ENCODE results near the gene GNAI1.

Gene GNAI1

DNA sequence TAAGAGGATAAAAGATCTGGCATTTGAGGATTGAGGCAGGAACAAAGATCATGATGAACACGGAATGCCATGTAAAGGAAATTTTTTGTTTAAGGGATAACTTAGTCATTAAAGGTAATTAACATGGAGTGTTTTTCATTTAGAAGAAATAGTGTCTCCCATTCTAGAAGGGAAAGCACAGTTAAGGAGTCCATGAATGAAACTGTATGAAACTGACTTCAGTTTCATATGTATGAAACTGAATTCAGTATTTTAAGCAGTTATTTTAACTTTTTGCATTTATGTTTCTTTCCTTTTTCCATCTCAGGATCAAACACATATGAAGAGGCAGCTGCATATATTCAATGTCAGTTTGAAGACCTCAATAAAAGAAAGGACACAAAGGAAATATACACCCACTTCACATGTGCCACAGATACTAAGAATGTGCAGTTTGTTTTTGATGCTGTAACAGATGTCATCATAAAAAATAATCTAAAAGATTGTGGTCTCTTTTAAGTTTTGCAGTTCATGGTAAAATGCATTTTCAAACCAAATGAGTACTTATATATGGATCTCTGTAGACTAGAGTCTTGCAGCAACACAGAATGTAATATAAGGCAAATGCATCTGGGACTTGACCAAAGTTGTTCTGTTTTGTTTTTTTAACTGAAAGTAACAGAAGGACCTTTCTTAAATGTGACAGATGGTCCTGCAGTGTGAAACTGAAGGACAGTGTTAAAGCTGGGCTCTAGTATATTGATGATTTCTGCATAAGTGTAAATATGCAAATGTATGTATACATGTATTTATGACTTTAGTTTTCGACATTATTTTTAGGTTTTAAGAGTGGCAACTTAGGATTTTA lies 82.6 kb downstream of the GNAI1 start:
- no peak for DNase-seq

DNA sequence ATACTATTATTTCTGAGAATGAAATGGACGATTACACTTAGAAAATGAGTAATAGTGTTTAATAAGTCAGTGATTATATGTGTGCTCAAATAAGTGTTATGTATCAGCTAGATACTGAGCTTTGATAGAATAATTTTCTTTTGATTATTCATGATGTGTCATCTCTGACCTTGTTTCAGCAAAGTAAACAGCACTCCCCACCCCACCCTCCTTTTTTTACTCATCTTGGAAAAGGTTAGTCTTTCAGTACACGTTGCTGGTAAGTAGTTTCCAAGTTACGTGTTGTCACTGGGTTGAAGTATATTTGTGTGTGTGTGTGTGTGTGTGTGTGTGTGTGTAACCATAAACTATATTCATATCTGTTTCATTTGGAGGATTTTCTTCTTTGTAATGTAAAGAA lies 84.1 kb downstream of the GNAI1 start:
- DNase-seq: no peak

DNA sequence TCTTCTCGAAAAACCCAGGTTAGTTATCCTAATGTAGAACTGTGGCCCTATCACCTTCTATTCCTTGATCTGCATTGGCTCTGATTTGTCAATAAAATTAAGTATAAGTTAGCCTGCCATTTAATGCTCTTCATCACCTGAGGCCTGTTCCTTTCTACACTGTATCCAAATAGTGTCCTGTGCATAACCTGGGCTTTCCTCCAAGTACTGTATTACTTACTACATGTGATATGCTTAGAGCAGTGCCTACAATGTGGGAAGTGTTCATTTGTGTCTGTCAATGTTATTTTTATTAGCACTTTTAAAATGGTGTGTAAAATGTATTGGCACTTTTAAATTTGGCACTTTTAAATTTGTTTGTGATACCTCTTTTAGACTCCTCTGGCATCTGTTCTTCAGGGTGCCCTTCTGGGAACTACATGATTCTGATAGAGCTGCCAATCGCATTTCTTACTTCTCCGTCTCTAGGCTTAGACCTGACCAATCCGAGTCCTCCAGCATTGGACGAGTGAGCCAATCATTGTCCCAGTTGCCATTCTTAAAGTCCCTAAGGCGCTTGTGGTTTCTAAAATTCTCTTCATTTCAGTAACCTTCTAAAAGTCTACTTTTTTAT lies 85.5 kb downstream of the GNAI1 start:
- no peak for DNase-seq

DNA sequence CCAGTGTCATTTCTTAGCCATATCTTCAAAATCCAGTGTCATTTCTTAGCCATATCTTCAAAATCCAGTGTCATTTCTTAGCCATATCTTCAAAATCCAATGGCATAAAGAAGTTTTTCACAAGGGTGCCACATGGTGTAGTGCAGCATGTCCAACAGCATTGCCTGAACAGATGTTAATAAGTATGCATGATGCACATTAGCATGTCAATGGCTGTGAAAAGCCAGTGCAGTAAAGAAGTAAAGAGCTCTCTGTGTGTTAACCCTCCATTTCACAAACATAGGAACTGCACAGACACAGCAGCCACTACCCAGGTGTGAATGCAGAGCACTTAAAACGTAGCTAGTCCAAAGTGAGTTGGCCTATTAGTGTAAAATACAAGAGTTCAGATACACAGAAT lies 89.8 kb downstream of the GNAI1 start:
- no peak for DNase-seq

DNA sequence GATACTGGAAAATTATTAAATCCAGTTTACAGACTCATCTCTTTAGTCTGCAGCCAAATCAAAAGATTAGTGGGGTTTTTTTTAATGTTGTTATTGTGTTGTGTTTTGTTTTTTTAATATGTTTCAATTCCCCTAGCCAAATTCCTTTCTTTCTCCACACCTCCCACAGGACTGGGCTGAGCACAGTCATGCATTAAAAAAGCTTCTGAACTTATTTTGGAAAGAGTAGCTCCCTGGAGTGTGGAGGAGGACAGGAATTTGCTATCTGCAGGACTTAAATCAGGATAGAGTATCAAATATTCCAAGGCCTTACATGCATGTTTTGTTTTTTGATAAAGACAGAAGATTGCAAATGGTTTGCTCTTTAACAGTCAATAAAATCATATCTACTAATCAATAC lies 90.7 kb downstream of the GNAI1 start:
- DNase-seq: no peak

DNA sequence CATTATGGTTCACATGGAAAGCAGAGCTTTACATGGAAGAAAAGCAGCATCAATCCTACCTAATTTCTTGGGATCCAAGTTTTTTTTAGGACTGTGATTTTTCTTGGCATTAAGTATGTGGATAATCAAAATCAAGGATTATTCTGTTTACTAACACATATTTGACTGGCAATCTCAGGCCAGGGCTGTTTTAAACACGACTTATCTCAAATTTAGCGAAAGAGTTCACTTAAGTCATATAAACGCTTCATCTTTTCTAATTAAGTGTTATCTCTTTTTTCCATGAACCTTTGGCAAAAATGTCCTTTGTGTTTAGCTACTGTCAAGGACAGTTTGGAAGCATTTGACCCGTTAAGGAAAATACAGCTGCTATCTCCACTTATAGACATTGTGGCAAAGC lies 92.0 kb downstream of the GNAI1 start:
- no peak for DNase-seq

DNA sequence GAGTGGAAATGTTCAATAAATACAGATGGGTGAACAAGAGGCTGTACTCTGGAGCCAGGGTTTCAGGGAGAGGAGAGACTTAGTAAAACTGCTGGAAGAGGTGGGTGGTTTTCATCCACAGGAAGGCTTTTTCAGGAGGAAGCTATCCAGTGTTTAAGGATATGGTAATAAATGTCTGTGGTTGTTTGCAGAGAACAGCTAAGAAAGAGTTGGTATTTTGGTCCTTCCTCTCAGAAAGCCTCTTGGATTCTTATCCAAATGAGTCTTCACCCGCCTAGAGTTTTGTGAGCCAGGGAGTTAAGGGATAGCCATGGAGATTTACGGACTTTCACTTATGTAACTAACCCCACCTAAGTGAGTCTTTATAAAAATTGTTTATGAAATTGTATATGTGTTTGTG lies 95.7 kb downstream of the GNAI1 start:
- no peak for DNase-seq

DNA sequence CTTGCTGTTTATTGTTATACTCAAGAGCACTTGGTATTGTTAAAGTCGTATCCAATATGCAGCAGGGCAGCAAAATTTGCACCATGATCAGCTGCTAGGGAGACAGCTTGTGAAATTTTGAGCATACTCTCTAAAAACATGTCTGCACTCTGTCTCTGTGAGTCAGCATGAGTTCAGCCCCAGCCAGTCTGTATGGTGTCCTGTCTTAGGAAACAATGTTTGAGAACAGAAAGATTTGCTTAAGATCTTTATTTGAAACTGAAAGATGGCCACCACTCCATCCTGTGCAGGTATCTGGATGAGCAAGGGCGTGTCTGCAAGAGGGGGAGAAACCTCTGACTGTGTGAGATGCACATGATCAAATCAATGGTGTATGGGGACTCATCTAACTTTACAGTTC lies 97.1 kb downstream of the GNAI1 start:
- DNase-seq: no peak

DNA sequence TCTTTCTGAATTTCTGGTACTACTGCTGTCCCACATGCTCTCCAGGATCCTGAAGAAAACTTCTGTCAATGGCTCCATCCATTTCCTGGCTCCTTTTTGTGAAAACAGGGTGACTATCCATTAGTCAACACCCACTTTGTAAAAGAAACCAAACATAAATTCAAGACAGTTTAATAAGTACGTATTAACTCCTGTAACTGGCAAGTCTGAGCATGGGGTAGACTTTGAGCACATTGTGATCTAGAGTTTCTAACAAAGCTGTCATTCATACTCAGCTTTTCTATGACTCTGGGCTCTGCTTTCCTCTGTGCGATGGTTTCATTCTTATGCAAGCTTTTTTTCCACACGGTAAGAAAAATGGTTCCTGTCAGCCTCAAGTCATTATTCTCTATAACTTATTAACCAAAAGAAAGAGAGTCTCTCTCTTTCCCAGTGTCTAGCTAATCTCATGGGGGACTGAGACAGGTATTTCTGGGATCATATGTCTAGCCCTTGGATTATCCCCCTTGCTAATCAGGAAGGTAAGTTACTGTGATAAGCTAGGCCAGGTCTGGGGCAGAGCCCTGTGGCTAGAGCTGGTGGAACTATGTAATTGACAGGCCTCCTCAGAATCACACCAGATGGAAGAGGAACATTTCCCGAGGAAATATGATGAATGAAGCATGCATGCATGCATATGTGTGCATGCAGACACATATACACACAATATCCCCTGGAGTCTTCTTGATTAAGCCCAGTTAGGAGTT lies 98.5 kb downstream of the GNAI1 start:
- DNase-seq: no peak

DNA sequence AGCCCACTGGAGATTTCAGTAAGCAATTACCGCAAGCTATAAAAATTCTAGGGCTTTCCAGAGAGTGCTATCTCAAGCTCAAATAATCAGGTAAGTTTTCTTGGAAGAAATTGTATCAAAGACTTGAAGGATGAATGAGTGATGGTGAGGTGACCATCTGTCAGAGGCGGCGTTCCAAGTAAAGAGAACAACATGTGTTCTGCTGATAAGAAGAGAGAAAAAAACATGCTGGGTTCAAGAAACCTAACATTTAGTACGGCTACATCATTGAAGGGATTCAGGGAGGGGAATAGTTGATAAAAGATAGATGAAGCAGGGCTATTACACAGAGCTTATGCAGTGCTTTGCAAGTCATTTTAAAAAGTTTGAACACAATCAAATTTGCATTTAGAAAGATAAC lies 100.7 kb downstream of the GNAI1 start:
- no peak for DNase-seq

DNA sequence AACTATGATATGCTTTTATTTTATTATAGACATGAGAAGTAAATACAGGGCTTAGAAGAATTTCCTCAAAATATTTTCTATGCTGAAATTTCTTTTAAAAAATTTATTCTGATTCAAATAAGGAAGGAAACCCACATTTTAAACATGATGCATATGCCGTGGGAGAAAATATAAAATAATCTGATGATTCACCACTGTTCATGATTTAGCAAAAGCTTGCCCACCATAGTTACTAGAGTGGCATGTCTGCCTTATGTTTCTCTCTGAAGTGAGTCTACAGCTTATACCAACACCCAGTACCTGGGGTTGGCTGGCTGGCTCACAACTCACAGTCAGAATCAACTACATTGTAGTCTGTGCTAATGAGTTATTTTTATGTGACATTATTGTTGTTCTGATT lies 102.0 kb downstream of the GNAI1 start:
- DNase-seq: no peak

DNA sequence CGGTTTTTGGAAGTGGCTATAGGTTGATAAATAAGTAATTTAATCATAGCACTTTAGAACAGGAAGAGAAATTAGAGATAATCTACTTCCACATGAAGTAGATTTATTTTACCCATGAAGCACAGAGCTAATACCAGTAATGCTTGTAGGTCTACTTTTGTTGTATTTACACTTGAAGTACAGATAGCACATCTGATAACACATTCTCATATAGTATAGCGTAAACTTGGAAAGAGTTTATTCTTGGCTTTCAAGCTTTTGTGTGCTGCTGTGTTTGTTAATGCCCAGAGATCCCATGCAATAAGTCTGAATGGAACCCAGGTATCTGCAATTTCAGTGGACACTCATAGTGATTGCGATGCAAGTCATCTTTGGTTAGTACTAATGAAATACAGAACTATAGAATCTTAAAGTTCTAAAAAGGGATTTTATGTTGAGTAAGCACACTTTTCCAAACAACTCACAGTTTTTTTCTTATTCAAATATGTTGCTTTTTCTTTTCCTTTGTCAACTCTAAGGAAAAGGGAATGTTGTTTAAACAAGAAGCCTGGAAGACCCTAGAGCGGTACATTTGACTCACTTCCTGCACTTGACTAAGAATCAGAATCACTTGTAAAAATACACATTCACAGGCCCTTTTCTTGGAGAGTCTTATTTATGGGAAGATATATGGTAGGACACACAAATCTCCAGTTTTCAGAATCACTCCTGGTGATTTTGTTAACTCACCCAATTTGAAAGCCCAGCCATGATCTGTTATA lies 105.8 kb downstream of the GNAI1 start:
- DNase-seq: no peak

DNA sequence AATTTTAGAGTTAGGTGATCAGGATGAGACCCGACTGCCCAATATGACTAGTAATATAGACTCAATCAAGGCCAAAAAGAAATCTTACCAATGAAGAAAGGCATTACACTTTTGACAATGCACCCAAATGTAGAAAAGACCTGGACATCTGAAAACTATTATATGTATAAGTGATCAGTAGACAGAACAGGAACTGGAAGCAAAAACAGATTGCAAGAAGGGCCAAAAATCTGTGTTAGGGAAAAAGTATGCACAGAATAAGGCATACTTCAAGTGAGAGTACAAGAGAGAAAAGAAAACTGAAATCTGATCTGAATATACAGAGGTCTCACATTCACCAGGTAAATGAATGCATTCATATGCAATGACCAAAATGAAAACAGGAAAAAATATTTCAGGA lies 107.0 kb downstream of the GNAI1 start:
- no peak for DNase-seq

DNA sequence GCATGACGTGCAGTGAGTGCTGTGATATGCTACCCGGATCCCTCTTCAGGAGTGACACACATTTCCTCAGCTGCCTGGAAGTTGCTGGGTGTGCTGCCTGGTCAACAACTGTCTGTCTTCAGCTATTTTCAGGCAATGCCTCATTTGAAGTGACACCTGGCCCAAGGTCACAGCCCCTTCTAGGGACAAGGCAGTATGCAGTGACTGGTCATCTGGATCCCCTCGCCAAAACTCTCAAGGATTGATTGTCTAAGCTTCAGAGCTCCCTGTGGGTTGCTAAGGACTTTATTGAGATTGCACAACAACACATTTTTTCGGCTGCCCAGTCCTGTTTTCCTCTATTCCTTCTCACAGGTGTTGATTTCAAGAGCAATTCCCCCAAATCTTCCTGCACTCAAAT lies 108.8 kb downstream of the GNAI1 start:
- no peak for DNase-seq

DNA sequence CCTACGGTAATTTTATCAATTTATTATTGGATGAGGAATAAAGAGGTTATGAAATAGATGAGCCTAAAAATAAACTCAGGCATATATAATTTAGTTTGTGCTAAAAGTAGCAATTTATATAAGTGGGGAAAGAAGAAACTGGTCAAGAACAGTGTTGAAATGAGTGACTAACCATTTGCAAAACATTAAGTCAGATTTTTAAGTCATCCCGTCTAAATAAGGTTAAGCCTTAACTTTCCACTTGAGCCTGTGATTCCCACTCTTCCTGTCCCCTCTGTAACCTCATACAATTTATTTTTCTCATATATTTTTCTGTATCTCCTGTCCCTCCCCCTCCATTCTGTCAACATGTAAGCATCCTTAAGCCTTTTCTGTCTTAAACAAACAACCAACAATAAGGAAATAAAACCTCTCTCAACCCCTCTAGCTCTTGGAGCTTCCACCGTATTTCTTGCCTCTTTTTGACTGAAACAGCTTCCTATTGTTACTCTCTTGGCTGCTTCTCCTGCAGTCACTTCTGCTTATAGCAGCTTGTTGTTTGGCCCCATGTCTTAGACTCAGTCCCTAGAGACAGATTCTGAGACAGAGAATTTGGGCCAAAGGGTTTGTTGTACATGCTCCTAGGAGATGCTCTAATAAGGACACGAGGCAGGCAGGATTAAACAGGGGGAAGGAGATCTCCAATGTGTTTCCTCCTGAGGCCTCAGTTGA lies 109.7 kb downstream of the GNAI1 start:
- DNase-seq: no peak

DNA sequence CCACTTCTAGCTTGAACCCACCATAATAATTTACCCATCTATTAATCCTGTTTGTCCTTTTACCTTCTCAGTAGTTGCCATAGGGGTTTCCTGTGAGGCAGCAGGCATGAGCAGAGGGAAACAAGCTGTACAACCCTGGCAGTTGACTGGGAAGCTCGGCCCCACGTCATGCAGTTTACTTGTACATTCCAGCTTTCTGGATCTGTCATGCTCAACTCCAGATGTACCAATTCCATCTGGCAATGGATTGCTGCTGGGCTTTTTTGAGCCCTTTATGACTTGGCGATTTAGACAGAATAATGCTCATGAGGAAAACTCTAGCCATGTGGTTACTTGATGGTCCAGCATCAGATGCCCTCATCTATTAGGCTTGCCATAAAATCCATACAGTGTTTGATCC lies 112.5 kb downstream of the GNAI1 start:
- DNase-seq: no peak

DNA sequence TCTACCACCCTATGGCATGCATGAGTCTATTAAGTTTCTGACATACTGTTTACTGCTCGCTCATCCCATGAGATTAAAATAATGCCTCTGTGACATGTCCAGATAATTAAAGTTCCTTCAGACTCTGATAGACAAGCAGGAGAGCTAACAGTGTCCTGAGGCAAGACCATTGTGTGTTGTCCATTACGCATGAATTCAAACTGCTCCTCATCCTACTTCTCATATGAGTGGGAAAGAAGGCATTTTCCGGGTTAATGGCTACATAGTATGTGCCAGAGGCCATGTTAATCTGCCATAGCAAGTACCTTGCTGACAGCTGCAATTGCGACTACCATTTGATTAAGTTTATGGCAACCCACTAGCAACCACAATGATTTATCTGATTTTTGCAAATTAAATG lies 113.3 kb downstream of the GNAI1 start:
- no peak for DNase-seq

DNA sequence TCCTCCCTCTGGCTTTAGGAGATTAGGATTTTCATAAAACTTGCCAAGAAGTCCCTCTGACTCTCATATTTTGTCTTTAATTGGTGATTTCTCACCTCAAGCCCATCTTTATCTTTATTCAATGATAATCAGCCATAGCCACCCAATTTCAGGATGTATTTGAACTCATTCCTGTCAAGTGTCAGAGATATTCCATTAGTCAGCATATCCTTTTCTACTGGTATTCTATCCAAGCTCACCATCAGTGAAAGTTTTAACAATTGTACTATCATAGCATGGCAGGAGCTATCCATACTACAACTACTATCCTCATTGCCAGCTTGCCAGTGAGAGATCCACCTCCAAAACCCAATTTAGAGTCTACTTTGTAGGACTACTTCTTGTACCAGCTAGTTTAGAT lies 114.6 kb downstream of the GNAI1 start:
- no peak for DNase-seq

DNA sequence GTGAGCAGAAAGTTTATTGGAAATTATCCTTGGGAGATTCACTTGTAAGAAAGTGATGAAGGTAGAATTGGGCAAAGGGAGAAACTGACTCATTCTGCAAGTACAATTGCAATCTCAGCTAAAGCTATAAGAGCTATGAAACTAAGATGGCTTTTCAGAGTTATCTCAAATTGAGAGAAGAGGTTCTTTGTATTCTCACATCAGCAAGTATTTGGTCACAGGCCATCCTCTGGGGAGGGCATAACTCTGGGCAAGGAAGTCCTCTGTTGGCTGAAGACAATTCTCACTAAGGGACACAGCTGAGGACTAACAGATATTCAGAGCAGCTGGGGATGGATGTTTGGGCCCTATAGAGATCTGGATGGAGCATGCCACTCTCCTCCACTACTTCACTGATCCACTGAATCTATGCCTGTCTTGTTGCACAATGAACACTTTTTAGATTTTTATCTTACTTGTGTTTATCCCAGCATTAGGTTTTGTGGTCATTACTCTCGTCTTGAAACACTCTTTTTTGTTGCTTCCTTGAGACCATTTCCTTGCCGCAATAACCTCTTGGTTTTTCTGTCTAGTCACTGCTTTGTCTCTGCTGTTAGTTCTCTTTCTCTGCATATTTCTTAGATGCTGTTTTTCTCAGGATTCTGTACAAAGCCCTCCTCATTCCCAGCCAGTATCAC lies 115.1 kb downstream of the GNAI1 start:
- DNase-seq: no peak

DNA sequence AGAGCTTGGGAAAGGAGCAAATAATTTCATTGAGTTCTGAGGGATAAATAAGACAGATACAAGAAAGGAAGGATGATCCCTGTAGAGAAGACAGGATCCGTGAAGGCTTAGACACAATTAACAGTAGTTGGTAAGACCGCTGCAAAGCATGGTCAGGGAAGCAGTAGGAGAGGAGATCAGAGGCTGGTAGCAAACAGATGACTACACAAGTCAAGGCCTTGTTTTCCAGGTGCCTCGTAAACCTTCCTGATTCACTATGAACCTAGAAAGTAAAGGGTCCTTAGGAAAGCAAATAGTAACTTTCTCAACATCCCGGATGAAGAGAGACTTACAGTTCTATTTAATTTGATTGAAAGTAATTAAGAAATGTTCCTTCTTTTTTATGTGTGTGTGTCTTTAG lies 118.6 kb downstream of the GNAI1 start:
- DNase-seq: no peak

DNA sequence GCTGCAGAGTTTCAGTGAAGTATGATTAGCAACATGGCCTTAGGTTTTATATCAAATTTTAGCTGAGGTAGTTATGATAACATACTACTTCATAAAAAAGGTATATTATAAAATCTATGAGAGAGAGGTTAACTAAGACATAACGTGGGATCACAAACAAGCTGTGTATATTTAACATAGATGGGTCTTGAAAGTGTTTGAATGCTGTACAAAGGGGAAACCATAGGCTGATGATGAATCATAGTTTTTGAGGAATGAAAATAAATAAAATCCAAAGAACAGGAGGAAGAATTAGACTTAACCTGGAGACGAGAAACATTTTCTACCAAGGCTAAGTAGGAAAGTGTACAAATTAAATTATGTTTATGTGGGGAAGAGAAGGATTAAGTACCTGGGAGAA lies 119.0 kb downstream of the GNAI1 start:
- no peak for DNase-seq

DNA sequence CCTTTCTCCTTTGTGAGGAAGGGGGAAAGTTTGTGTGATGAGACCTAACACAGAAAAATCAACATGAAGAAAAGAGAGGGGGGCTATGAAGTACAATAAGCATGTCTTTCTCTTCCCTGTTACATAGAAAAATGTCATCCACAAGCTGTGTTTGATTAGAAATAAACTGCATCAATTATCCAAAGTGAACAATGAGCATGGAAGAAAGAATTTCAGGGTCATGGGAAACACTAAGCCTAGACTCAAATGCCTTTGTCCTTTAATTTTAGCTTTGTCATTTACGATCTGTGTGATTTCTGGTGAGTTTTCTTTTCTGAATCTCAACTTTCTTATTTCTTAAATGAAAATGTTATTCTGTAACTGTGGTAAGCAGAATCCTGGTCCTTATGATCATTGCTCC lies 121.0 kb downstream of the GNAI1 start:
- DNase-seq: no peak

Data from CD4-positive, alpha-beta T cell treated with Interleukin-1 beta for 1 hour (primary cell).